ENCODE data around the gene NAPA. TPM values are rescaled to one million over a fixed set of nuclear protein-coding genes. Genes with fewer than 3 reads are reported as not detected.
A peak's percentile ranks its signal among the peaks of the same experiment; 100 is the strongest.

Gene NAPA
- total RNA-seq, 3 donors from 2014 or later: 82.4 to 117 (median 96.0) TPM

- H3K27ac ChIP-seq: no peak overlapping the region
- intact Hi-C loops (cut with DNase I; ENCODE audit: low total_unique reads): no loop called here
- H3K4me1 ChIP-seq: no peaks in the 10 kb centered on the region
- H3K4me3 ChIP-seq: no peak overlapping the region
- no peaks in the 10 kb centered on the region for H3K36me3 ChIP-seq
- TF ChIP-seq POLR2A (IDR thresholded peaks at IDR 0.05) (no peak), POLR2AphosphoS5 (IDR thresholded peaks at IDR 0.05) (no peak)
- TF ChIP-seq, protein P1, sequence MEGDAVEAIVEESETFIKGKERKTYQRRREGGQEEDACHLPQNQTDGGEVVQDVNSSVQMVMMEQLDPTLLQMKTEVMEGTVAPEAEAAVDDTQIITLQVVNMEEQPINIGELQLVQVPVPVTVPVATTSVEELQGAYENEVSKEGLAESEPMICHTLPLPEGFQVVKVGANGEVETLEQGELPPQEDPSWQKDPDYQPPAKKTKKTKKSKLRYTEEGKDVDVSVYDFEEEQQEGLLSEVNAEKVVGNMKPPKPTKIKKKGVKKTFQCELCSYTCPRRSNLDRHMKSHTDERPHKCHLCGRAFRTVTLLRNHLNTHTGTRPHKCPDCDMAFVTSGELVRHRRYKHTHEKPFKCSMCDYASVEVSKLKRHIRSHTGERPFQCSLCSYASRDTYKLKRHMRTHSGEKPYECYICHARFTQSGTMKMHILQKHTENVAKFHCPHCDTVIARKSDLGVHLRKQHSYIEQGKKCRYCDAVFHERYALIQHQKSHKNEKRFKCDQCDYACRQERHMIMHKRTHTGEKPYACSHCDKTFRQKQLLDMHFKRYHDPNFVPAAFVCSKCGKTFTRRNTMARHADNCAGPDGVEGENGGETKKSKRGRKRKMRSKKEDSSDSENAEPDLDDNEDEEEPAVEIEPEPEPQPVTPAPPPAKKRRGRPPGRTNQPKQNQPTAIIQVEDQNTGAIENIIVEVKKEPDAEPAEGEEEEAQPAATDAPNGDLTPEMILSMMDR (IDR thresholded peaks at IDR 0.05): no peak
- no peaks in the 10 kb centered on the region for H3K9me3 ChIP-seq
- no peak for DNase-seq (ENCODE audit: low spot score in 2 of 2)
- H3K27me3 ChIP-seq: peaks cover 0 to 11% of the 10 kb centered on the region in 2 donors
These were observed 34.5 kb upstream of the NAPA start for GRCh38 chr19:47549261-47549862.

- H3K27me3 ChIP-seq: peaks cover 0 to 11% of the 10 kb centered on the region in 2 donors
- H3K36me3 ChIP-seq: no peaks in the 10 kb centered on the region
- no peak overlapping the region for H3K4me3 ChIP-seq
- no peak for DNase-seq (ENCODE audit: low spot score in 2 of 2)
- H3K27ac ChIP-seq: no peak overlapping the region
- no peaks in the 10 kb centered on the region for H3K4me1 ChIP-seq
- TF ChIP-seq POLR2A (IDR thresholded peaks at IDR 0.05): no peak
- TF ChIP-seq, protein P1 (IDR thresholded peaks at IDR 0.05): no peak
- TF ChIP-seq POLR2AphosphoS5 (IDR thresholded peaks at IDR 0.05): no peak
- intact Hi-C loops (cut with DNase I; ENCODE audit: low total_unique reads): no loop called here
- H3K9me3 ChIP-seq: no peaks in the 10 kb centered on the region
These were observed 32.3 kb upstream of the NAPA start for GRCh38 chr19:47547199-47547598.

GRCh38 chr19:47545061-47545948 lies 30.4 kb upstream of the NAPA start:
- Histone ChIP-seq H3K4me3 (peak overlapping the region; percentile 8 to 46 (median 15)), H3K27ac (no peak overlapping the region), H3K27me3 (peaks cover 0 to 11% of the 10 kb centered on the region in 2 donors), H3K9me3 (no peaks in the 10 kb centered on the region), H3K4me1 (no peaks in the 10 kb centered on the region), H3K36me3 (no peaks in the 10 kb centered on the region)
- TF ChIP-seq POLR2A (IDR thresholded peaks at IDR 0.05) (no peak), POLR2AphosphoS5 (IDR thresholded peaks at IDR 0.05) (no peak)
- TF ChIP-seq, protein P1 (IDR thresholded peaks at IDR 0.05): no peak
- intact Hi-C loops (cut with DNase I; ENCODE audit: low total_unique reads): no loop called here
- DNase-seq (ENCODE audit: low spot score in 2 of 2): no peak

DNA sequence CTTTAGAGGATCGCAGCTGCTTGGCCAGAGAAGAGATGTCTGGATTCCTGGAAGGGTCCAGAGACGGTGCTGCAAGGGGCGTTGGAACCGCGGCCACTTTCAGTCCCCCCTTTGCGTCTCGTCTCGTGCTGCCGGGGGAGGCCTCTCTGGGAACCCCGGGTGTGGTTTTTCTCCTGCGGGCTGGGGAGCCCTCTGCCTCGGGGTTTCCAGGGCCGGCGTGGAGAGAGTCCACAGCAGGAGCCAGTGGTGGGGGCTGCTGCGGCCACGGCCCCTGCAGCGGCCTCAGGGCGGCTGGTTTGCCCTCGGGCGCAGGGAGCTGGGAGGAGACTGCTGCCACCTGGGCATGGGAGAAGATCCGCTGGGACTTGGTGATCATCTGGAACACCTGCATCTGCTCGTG lies 29.6 kb upstream of the NAPA start:
- H3K36me3 ChIP-seq: no peaks in the 10 kb centered on the region
- no peak overlapping the region for H3K4me3 ChIP-seq
- H3K4me1 ChIP-seq: no peaks in the 10 kb centered on the region
- intact Hi-C loops (cut with DNase I; ENCODE audit: low total_unique reads): no loop called here
- no peaks in the 10 kb centered on the region for H3K9me3 ChIP-seq
- H3K27ac ChIP-seq: no peak overlapping the region
- no peak for TF ChIP-seq POLR2A (IDR thresholded peaks at IDR 0.05)
- TF ChIP-seq, protein P1 (IDR thresholded peaks at IDR 0.05): no peak
- TF ChIP-seq POLR2AphosphoS5 (IDR thresholded peaks at IDR 0.05): no peak
- peaks cover 0 to 11% of the 10 kb centered on the region in 2 donors for H3K27me3 ChIP-seq
- DNase-seq (ENCODE audit: low spot score in 2 of 2): no peak

DNA sequence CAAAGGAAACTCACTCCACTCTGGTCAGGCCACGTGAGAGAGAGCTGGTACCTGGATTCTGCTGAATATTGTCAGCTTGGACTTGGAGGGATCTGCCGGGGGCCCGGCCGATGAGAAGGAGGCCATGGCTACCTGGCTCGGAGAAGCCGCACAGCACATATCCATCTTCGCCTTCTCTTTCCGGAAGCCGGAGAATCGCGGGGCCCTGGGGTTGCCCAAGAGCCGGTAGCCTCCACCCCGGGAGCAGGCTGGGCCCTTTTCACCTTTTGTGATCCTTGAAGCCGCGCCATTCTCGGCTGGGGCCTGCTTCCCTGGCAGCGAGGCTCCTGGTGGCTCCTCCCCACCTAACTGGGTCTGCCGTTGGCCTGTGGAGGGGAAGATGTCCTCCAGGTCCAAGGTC lies 29.2 kb upstream of the NAPA start:
- Histone ChIP-seq H3K4me1 (no peaks in the 10 kb centered on the region), H3K27me3 (peaks cover 0 to 11% of the 10 kb centered on the region in 2 donors), H3K36me3 (no peaks in the 10 kb centered on the region), H3K27ac (no peak overlapping the region), H3K4me3 (no peak overlapping the region), H3K9me3 (no peaks in the 10 kb centered on the region)
- intact Hi-C loops (cut with DNase I; ENCODE audit: low total_unique reads): no loop called here
- TF ChIP-seq POLR2AphosphoS5 (IDR thresholded peaks at IDR 0.05): no peak
- TF ChIP-seq, protein P1 (IDR thresholded peaks at IDR 0.05): no peak
- TF ChIP-seq POLR2A (IDR thresholded peaks at IDR 0.05): no peak
- no peak for DNase-seq (ENCODE audit: low spot score in 2 of 2)

All from breast epithelium (tissue), 4 donors.